HUDEP-2 (cell line): ENCODE results near the gene IPP.
"Not testable (repeated sequence)": the region's sequence is repeated elsewhere in the genome, so short reads cannot be mapped to it uniquely, and the experiment has no call there.

Experiments
- DNase-seq, 76 experiments: peaks; one replicate each; lab custom pipeline; 2025; ENCODE audit not compliant: unreplicated experiment in 76 of 76; lab: John Stamatoyannopoulos, UW

Gene IPP

GRCh38 chr1:45686015-45686287, 64.5 kb downstream of the IPP start:
- peak in 34 of 76 experiments; percentile 4 to 65 (median 28) for DNase-seq

GRCh38 chr1:45685308-45686014, 65.0 kb downstream of the IPP start:
- peak in 2 of 76 experiments; percentile 19 to 23 for DNase-seq

GRCh38 chr1:45684402-45684801, 66.1 kb downstream of the IPP start:
- no peak for DNase-seq

- DNase-seq: no peak
Measured at GRCh38 chr1:45682942-45683341, 67.5 kb downstream of the IPP start.

- no peak for DNase-seq
Measured at GRCh38 chr1:45679123-45679522, 71.3 kb downstream of the IPP start.

- no peak for DNase-seq
Measured at GRCh38 chr1:45678489-45678888, 72.0 kb downstream of the IPP start.

GRCh38 chr1:45677751-45678245, 72.7 kb downstream of the IPP start:
- DNase-seq: no peak

- DNase-seq: not testable (repeated sequence)
Measured at GRCh38 chr1:45676553-45676952, 73.9 kb downstream of the IPP start.

GRCh38 chr1:45674478-45674877, 76.0 kb downstream of the IPP start:
- DNase-seq: no peak

GRCh38 chr1:45673956-45674355, 76.5 kb downstream of the IPP start:
- no peak for DNase-seq

- no peak for DNase-seq
Measured at GRCh38 chr1:45669859-45670655, 80.4 kb downstream of the IPP start.

GRCh38 chr1:45669379-45669778, 81.1 kb downstream of the IPP start:
- no peak for DNase-seq

- DNase-seq: no peak
Measured at GRCh38 chr1:45668526-45668925, 81.9 kb downstream of the IPP start.

GRCh38 chr1:45667321-45668111, 82.9 kb downstream of the IPP start:
- no peak for DNase-seq

- no peak for DNase-seq
Measured at GRCh38 chr1:45666836-45667235, 83.6 kb downstream of the IPP start.

GRCh38 chr1:45660336-45660735, 90.1 kb downstream of the IPP start:
- no peak for DNase-seq

- DNase-seq: no peak
Measured at GRCh38 chr1:45659222-45659621, 91.2 kb downstream of the IPP start.

GRCh38 chr1:45658171-45658570, 92.3 kb downstream of the IPP start:
- no peak for DNase-seq

GRCh38 chr1:45656573-45657226, 93.8 kb downstream of the IPP start:
- DNase-seq: no peak

- no peak for DNase-seq
Measured at GRCh38 chr1:45654540-45655280, 95.7 kb downstream of the IPP start.
